Smooth muscle cell of the brain vasculature (primary cell): ENCODE measurements around the gene OTOP2.
"Not testable (repeated sequence)": the region's sequence is repeated elsewhere in the genome, so short reads cannot be mapped to it uniquely, and the experiment has no call there.

ENCODE experiments used
- DNase-seq: peaks from one replicate; pipeline ENCODE4 v3.0.0-alpha.2; 2012; ENCODE audit warnings: low read depth, low spot score

The OTOP2 gene

GRCh38 chr17:74971069-74971841 is 47.2 kb downstream of the OTOP2 start:
- no peak for DNase-seq

GRCh38 chr17:74971842-74972106 is 47.7 kb downstream of the OTOP2 start:
- DNase-seq = no peak

GRCh38 chr17:74972107-74972972 is 48.3 kb downstream of the OTOP2 start, which contains the start of gene HID1:
Gene HID1 (minus strand): TSS chr17:74972759. CDS start chr17:74972656, 103 bp downstream.
- DNase-seq = no peak

GRCh38 chr17:74972973-74973328 is 48.9 kb downstream of the OTOP2 start:
- DNase-seq = no peak

DNA sequence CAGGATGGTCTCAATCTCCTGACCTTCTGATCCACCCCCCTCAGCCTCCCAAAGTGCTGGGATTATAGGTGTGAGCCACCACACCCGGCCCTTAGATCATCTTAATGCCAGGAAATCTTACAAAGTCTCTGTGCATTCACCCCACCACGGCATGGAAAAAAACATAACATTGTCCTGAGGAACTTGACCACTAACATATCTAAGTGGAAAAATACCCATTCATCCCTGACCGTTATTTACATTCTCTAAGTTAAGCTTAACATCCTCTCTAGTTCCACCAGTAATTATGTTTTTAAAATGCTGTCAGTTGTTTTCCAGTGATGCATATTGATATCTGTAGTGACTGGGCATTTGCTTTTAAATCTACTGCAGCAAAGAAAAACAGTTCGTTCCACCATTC is 51.9 kb downstream of the OTOP2 start:
- DNase-seq = no peak

DNA sequence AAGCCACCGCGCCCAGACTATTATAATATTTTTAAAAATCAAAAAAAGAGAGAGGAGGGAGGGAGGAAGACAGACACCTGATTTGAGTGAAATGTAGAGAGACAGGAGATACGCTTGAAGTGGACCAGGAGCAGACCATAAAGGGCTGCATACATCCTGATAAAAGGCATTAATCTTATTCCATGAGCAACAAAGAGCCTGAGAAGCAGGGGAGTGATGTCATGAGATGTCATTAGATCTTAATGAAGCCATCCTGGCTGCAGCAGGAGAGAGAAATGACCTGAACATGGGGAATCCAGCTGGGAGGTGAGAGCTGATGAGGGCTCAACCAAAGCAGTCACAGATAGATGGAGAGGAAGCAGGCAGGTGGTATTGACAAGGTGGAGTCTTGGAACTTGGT is 53.7 kb downstream of the OTOP2 start:
- DNase-seq = no peak

GRCh38 chr17:74978240-74978639 is 54.2 kb downstream of the OTOP2 start:
- DNase-seq = no peak

DNA sequence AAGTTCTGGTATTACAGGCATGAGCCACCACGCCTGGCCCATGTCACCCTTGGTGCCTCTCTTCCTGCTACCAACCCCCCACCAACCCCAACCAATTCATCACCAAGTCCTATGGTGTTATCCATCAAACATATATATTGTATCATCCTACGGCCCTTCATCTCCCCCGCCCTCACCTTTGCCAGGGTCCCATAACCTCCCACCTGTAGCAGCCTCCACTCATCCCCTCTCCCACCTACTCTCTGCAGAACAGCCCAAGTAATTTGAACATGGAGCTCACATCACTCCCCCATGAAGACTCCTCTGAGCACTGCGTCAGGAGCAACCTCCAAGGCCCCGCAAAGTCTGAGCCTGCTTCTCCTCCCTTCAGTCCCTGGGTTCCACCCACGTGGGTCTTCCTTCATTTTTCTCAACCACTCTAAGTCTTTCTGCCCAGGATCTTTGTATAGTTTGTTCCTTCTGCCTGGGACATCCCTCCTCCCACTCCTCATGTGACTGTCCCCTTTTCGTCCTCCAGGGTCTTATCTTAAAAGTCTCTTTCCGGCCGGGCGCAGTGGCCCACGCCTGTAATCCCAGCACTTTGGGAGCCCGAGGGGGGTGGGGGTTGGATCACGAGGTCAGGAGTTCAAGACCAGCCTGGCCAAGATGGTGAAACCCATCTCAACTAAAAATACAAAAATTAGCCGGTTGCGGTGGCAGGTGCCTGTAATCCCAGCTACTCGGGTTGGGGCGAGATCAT is 55.5 kb downstream of the OTOP2 start:
- DNase-seq = no peak

DNA sequence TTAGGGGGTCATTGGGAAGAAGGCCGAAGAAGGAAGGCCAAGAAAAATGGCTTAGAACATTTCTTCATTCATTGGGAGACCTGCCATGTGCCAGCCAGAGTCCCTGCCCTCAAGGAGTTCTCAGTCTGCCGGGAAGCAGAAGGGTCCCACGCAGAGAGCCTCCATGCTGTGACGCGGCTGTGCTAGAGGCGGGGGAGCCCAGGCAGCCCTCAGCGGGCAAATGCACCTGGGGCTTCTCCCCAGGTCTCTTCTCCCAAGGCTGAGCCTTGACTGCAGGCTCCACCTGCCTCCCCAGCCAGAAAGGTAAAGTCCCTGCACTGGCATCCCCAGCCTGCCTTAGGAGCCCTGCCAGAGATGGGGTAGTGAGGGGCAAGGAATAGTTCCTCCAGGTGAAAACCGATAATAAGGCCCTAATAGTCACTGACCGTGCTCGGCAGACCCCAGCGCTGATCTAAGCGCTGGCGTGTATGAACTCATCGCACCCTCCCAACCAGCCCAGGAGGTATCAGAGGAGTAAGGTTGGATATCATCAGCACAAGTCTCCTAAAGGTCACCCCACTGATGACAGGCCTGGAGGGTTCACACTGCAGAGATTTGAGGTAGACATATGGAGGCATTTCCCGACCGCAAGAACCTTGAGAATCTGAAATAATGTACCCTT is 57.4 kb downstream of the OTOP2 start:
- DNase-seq = no peak

GRCh38 chr17:74981979-74982662 is 58.0 kb downstream of the OTOP2 start:
- no peak for DNase-seq

GRCh38 chr17:74982663-74983313 is 58.7 kb downstream of the OTOP2 start:
- DNase-seq = not testable (repeated sequence)
